B cell (primary cell): ENCODE results near the gene RIMBP2.

Experiments
- EZH2 ChIP-seq: IDR thresholded peaks from 2 replicates; pipeline ENCODE4 v1.6.1; 2012; ENCODE audit warnings: borderline replicate concordance, low read depth, mild to moderate bottlenecking, moderate library complexity, low read length; ENCODE audit not compliant: insufficient read depth, poor library complexity, severe bottlenecking
- TF ChIP-seq, protein P1 (sequence below): fragments of 200-600 bp; IDR thresholded peaks from one replicate; pipeline ENCODE4 v1.8.0; 2022; ENCODE audit warnings: antibody characterized with exemption, mild to moderate bottlenecking

DNA sequence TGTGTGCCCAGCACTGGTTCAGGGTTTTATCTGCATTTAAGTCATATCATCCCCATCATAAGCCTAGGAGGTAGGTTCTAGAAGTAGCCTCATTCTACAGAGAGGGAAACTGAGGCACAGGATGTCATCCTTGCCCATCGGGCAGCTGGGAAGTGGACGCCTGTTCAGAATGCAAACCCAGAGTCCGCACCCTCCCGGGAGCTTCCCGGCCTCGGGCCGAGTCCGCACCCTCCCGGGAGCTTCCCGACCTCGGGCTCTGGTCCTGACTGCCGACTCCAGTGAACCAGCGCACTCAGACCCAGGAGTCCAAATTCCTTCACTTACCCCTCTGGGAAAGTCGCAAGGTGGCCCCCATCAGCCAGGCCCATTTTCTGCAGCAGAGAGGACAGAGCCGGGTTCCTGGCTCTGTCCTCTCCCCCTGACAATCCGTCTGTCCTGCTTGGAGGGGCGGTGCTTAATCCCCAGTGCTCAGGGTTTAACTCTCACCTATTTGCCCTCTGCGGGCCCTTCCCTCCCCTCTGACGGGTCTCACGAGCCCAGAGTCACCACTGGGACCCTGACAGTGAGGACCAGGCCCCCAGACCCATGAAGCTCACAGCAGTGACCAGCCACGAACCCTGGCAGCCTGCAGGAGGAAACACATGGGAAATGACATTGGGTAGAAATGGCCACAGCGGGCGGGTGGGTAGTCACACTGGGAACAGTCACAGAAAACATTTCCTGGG is 236.5 kb downstream of the RIMBP2 start:
- TF ChIP-seq, protein P1, sequence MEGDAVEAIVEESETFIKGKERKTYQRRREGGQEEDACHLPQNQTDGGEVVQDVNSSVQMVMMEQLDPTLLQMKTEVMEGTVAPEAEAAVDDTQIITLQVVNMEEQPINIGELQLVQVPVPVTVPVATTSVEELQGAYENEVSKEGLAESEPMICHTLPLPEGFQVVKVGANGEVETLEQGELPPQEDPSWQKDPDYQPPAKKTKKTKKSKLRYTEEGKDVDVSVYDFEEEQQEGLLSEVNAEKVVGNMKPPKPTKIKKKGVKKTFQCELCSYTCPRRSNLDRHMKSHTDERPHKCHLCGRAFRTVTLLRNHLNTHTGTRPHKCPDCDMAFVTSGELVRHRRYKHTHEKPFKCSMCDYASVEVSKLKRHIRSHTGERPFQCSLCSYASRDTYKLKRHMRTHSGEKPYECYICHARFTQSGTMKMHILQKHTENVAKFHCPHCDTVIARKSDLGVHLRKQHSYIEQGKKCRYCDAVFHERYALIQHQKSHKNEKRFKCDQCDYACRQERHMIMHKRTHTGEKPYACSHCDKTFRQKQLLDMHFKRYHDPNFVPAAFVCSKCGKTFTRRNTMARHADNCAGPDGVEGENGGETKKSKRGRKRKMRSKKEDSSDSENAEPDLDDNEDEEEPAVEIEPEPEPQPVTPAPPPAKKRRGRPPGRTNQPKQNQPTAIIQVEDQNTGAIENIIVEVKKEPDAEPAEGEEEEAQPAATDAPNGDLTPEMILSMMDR, result no peak
- no peak for TF ChIP-seq EZH2
